ENCODE results near the gene DCXR. TPM values are rescaled to one million over a fixed set of nuclear protein-coding genes. Genes with fewer than 3 reads are reported as not detected.

DCXR gene
- total and polyA plus RNA-seq, 2 experiments from 2014 or later = 86.9 to 137 TPM

GRCh38 chr17:82064433-82065192, 27.1 kb upstream of the DCXR start:
- Histone ChIP-seq H3K9me2 (ENCODE audit: insufficient read depth) (no peaks in the 10 kb centered on the region), H3K4me2 (peak overlapping the region; percentile 88), H3F3A (replicated peaks; ENCODE audit: low read depth) (peaks cover 7% of the 10 kb centered on the region; the same call in 1 of the 2 replicates), H3K27ac (ENCODE audit: low read depth) (no peak overlapping the region), H4K20me1 (replicated peaks; ENCODE audit: insufficient read depth) (no peaks in the 10 kb centered on the region), H3K36me3 (ENCODE audit: insufficient read depth) (no peaks in the 10 kb centered on the region), H3K4me1 (ENCODE audit: insufficient read depth) (no peaks in the 10 kb centered on the region), H3K27me3 (ENCODE audit: insufficient read depth) (no peaks in the 10 kb centered on the region), H2AFZ (no peak overlapping the region), H3K79me2 (replicated peaks; ENCODE audit: insufficient read depth) (no peaks in the 10 kb centered on the region), H3K4me3 (peak overlapping the region; percentile 77)
- H3K27ac Mint-ChIP-seq = no peak overlapping the region
- peak overlapping the region; percentile 72 for H3K4me3 Mint-ChIP-seq
- ATAC-seq = peak; percentile 23
- H3K4me1 Mint-ChIP-seq = peaks cover 4% of the 10 kb centered on the region; the same call in 2 of the 3 replicates
- peak; percentile 24 for DNase-seq (ENCODE audit: low spot score)
- TF ChIP-seq NANOG (IDR thresholded peaks at IDR 0.05; ENCODE audit: borderline replicate concordance) (no peak), EZH2phosphoT487 (IDR thresholded peaks at IDR 0.05; ENCODE audit: unreplicated experiment) (no peak), ZNF331 (CRISPR knock-in tag; IDR thresholded peaks at IDR 0.05; ENCODE audit: low read depth) (no peak), POLR2AphosphoS5 (IDR thresholded peaks at IDR 0.05; ENCODE audit: low read depth) (no peak), JUNB (IDR thresholded peaks at IDR 0.05; ENCODE audit: unreplicated experiment) (no peak), REST (IDR thresholded peaks at IDR 0.05; ENCODE audit: unreplicated experiment) (no peak), ETS1 (IDR thresholded peaks at IDR 0.05) (no peak), EZH2 (IDR thresholded peaks at IDR 0.05; ENCODE audit: low read depth, unreplicated experiment) (no peak), STAT1 (IDR thresholded peaks at IDR 0.05; ENCODE audit: unreplicated experiment) (no peak), CREB1 (CRISPR knock-in tag; IDR thresholded peaks at IDR 0.05; ENCODE audit: low read depth) (no peak), ZNF114 (CRISPR knock-in tag; IDR thresholded peaks at IDR 0.05) (no peak)
- TF ChIP-seq, protein P1, sequence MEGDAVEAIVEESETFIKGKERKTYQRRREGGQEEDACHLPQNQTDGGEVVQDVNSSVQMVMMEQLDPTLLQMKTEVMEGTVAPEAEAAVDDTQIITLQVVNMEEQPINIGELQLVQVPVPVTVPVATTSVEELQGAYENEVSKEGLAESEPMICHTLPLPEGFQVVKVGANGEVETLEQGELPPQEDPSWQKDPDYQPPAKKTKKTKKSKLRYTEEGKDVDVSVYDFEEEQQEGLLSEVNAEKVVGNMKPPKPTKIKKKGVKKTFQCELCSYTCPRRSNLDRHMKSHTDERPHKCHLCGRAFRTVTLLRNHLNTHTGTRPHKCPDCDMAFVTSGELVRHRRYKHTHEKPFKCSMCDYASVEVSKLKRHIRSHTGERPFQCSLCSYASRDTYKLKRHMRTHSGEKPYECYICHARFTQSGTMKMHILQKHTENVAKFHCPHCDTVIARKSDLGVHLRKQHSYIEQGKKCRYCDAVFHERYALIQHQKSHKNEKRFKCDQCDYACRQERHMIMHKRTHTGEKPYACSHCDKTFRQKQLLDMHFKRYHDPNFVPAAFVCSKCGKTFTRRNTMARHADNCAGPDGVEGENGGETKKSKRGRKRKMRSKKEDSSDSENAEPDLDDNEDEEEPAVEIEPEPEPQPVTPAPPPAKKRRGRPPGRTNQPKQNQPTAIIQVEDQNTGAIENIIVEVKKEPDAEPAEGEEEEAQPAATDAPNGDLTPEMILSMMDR (conservative IDR thresholded peaks at IDR 0.05; ENCODE audit: low read depth in 2 of 2) = no peak
- TF ChIP-seq, protein P2, sequence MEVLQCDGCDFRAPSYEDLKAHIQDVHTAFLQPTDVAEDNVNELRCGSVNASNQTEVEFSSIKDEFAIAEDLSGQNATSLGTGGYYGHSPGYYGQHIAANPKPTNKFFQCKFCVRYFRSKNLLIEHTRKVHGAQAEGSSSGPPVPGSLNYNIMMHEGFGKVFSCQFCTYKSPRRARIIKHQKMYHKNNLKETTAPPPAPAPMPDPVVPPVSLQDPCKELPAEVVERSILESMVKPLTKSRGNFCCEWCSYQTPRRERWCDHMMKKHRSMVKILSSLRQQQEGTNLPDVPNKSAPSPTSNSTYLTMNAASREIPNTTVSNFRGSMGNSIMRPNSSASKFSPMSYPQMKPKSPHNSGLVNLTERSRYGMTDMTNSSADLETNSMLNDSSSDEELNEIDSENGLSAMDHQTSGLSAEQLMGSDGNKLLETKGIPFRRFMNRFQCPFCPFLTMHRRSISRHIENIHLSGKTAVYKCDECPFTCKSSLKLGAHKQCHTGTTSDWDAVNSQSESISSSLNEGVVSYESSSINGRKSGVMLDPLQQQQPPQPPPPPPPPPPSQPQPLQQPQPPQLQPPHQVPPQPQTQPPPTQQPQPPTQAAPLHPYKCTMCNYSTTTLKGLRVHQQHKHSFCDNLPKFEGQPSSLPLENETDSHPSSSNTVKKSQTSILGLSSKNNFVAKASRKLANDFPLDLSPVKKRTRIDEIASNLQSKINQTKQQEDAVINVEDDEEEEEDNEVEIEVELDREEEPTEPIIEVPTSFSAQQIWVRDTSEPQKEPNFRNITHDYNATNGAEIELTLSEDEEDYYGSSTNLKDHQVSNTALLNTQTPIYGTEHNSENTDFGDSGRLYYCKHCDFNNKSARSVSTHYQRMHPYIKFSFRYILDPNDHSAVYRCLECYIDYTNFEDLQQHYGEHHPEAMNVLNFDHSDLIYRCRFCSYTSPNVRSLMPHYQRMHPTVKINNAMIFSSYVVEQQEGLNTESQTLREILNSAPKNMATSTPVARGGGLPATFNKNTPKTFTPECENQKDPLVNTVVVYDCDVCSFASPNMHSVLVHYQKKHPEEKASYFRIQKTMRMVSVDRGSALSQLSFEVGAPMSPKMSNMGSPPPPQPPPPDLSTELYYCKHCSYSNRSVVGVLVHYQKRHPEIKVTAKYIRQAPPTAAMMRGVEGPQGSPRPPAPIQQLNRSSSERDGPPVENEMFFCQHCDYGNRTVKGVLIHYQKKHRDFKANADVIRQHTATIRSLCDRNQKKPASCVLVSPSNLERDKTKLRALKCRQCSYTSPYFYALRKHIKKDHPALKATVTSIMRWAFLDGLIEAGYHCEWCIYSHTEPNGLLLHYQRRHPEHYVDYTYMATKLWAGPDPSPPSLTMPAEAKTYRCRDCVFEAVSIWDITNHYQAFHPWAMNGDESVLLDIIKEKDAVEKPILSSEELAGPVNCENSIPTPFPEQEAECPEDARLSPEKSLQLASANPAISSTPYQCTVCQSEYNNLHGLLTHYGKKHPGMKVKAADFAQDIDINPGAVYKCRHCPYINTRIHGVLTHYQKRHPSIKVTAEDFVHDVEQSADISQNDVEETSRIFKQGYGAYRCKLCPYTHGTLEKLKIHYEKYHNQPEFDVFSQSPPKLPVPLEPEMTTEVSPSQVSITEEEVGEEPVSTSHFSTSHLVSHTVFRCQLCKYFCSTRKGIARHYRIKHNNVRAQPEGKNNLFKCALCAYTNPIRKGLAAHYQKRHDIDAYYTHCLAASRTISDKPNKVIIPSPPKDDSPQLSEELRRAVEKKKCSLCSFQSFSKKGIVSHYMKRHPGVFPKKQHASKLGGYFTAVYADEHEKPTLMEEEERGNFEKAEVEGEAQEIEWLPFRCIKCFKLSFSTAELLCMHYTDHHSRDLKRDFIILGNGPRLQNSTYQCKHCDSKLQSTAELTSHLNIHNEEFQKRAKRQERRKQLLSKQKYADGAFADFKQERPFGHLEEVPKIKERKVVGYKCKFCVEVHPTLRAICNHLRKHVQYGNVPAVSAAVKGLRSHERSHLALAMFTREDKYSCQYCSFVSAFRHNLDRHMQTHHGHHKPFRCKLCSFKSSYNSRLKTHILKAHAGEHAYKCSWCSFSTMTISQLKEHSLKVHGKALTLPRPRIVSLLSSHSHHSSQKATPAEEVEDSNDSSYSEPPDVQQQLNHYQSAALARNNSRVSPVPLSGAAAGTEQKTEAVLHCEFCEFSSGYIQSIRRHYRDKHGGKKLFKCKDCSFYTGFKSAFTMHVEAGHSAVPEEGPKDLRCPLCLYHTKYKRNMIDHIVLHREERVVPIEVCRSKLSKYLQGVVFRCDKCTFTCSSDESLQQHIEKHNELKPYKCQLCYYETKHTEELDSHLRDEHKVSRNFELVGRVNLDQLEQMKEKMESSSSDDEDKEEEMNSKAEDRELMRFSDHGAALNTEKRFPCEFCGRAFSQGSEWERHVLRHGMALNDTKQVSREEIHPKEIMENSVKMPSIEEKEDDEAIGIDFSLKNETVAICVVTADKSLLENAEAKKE (CRISPR knock-in tag; IDR thresholded peaks at IDR 0.05) = no peak
- peaks cover 5% of the 10 kb centered on the region for H3K27me3 Mint-ChIP-seq (ENCODE audit: insufficient read depth, low read depth, poor library complexity)
- H3K9me3 Mint-ChIP-seq = no peaks in the 10 kb centered on the region
- H3K36me3 Mint-ChIP-seq (ENCODE audit: low read depth) = peaks cover 4% of the 10 kb centered on the region

Measured in GM23338 (cell line).